ENCODE measurements around the gene KRTAP9-4.
"Not testable (repeated sequence)": the region's sequence is repeated elsewhere in the genome, so short reads cannot be mapped to it uniquely, and the experiment has no call there.

KRTAP9-4 gene

DNA sequence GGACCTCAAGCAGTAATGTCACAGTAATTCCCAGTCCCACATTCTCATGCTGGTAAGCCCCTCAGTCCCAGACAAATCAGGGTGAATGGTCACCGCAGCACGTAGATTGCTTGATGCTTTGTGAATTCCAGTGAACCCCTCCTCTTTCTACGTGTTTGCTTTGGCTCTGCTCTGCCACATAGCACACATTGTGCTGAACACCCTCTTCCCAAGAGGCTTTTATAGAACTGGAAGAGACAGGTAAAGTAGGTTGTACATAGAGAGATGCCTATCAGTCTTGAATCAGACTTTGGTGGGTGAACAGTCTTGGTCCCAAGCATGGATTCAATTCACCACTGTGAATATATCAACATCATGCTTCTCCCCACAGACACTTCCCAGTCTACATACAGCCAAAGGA lies 15.1 kb downstream of the KRTAP9-4 start:
- DNase-seq (ENCODE audit: low spot score): no peak

DNA sequence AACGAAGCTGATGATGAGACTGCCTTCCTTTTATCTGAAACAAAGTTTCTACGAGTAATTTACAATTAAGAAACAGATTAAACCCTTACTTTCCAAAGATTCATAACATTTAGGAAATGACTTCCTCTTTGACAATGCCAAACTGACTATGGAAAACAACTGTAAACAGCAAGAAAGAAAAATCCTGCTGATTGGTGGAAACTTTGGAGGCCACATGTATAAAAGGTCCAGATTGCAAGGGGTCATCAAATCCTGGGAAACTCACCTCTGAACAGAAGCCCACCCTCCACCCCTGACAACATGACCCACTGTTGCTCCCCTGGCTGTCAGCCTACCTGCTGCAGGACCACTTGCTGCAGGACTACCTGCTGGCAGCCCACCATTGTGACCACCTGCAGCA lies 15.6 kb downstream of the KRTAP9-4 start, which contains the start of gene KRTAP9-6:
TSS of gene KRTAP9-6 (plus strand) at position 301 of the 400 bp plus-strand sequence. CDS start at position 301, 0 bp downstream.
- DNase-seq (ENCODE audit: low spot score): no peak

DNA sequence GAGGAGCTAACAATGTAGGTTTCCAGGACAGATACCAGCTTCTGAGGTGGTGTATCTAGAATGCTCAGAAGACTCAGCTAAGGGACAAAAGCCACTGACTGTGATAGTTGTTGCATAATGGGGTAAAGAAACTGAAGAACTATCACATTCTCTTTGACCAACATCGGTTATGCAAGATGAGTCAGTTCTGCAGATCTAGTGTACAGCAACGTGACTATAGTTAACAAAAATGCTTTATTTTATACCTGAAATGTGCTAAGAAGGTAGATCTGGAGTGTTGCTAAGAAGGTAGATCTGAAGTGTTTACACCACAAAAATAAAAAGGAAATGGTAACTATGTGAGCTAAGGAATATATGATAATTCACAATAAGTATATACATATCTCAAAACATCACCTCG lies 18.2 kb downstream of the KRTAP9-4 start:
- DNase-seq (ENCODE audit: low spot score): no peak

DNA sequence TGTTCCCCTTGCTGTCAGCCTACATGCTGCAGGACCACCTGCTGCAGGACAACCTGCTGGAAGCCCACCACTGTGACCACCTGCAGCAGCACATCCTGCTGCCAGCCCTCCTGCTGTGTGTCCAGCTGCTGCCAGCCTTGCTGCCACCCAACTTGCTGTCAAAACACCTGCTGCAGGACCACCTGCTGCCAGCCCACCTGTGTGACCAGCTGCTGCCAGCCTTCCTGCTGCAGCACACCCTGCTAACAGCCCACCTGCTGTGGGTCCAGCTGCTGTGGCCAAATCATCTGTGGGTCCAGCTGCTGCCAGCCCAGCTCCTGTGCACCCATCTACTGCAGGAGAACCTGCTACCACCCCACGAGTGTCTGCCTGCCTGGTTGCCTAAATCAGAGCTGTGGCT lies 21.8 kb downstream of the KRTAP9-4 start:
- DNase-seq (ENCODE audit: low spot score): not testable (repeated sequence)

DNA sequence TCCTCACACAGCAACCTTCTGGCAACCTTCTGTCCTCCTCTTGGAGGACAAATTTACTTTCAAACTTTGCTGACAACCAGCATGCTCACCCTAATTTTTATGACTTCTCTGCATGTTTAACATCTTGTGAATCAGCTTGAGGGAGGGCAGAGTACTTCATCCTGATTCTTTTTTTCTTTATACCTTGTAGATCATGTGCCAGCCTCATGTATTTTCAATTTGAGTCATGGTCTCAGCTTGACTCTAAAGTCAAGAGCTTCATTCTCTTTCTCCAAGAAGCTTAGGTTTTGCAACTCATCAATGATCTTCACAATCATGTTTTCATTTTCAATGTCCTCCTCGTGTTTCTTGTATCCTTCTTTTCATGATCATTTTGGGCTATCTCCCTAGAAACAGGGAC lies 22.4 kb downstream of the KRTAP9-4 start:
- DNase-seq (ENCODE audit: low spot score): no peak

DNA sequence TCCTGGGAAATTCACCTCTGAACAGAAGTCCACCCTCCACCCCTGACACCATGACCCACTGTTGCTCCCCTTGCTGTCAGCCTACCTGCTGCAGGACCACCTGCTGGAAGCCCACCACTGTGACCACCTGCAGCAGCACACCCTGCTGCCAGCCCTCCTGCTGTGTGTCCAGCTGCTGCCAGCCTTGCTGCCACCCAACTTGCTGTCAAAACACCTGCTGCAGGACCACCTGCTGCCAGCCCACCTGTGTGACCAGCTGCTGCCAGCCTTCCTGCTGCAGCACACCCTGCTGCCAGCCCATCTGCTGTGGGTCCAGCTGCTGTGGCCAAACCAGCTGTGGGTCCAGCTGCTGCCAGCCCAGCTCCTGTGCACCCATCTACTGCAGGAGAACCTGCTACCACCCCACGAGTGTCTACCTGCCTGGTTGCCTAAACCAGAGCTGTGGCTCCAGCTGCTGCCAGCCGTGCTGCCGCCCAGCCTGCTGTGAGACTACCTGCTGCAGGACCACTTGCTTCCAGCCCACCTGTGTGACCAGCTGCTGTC lies 26.2 kb downstream of the KRTAP9-4 start, which contains the start of gene KRTAP9-7:
TSS of gene KRTAP9-7 (plus strand) at position 51 of the 543 bp plus-strand sequence. CDS start at position 51, 0 bp downstream.
- not testable (repeated sequence) for DNase-seq (ENCODE audit: low spot score)

DNA sequence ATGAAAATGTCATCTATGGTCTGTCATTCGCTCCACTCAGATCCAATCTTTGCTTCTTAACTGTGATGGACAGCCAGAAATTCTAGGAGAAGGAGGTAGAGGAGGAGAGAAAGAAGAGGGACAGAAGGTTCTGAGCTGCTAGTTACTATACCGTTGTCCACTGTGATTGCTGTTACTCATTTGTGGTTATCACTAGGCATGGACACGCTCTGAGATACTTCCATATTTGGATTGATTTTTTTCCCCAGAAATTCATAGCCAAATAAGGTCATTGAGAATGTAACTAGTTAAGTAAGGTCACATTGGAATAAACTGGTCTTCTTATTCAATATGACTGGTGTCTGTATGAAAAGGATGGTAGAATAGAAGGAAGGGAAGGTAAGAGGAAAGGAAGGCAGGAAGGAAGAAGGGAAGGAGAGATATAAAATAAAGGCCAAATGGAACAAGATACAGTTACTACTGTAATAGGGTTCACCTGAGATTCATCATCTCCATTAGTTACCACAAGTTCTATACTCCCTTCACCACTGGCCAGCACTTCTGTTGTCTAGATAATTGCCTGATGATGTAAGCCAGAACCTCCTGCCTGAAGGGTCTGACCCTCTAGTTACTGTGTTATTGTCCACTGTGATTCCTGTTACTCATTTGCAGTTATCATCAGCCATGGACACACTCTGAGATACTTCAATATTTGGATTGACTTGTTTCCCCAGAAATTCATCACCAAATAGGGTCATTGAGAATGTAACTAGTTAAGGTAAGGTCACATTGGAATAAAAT lies 28.9 kb downstream of the KRTAP9-4 start:
- no peak for DNase-seq (ENCODE audit: low spot score)

DNA sequence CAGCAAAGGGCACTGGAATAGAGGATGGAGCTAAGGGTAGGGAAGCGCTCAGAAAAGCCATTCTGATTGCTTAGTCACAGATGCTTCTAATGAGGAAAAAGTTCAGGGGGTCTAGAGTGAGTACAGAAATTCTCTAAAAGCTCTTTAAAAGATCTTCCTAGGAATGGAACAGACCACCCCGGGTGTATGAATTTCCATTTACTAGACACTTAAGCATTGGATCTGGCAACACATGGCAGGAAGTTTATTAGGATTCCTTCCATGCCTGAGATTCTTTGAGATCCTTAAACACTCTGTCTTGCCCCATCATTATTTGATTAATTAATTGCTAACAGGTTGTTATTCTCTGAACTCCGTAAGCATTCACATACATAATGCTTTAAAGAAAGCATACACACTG lies 34.6 kb downstream of the KRTAP9-4 start:
- DNase-seq (ENCODE audit: low spot score): no peak

DNA sequence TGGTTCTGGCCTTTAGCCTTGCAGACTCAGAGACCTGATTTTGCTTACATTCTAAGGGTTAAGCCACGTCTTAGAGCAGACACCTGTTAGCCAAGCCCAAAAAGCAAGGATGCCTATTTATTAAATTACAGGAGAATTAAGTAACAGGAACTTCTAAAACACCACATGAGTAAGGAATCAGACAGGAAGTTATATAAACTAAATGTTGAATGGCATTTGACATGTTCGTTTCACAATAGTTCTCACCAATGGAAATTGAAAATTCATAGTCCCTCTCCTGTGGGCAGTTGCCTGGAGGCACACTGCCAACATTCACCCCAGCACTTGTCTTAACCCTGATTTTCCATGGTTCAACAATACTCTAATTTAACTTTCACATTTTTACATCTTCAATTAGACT lies 35.1 kb downstream of the KRTAP9-4 start:
- DNase-seq (ENCODE audit: low spot score): no peak

DNA sequence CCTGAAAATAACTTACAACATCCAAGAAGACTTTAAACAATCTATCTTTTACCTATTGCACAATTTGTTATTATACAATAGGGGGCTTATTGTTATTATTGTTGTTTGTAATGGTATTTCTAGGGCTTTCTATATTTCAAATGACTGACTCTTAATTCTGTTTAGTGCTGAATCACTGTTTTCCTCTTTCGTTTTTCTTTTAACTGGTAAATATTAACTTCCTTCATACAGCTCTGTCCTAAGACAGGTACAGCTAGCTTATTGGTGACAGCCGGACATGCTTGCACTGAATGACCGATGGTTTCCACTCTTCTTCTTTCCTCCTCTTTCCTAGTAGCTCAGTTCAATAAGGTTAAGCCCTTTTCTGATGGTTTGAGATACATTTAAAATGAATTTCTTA lies 37.6 kb downstream of the KRTAP9-4 start:
- DNase-seq (ENCODE audit: low spot score): no peak

DNA sequence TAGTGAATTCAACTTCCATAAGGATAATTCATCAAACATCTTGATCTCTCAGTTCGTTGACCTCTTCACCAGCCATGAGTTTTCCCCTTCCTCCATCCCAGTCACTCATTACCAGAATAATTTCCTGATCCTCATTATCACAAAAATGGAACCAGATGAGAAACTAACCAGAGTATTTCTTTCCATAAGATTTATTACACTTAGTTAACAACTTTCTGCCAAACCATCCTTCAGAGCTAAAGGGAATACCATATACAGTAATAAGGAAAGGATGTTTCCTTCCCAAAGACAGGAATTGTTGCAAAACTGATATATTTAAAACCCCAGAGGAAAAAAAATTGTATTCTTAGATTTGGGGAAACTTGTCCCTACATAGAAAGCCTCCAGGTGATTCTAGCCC lies 44.5 kb downstream of the KRTAP9-4 start:
- no peak for DNase-seq (ENCODE audit: low spot score)

DNA sequence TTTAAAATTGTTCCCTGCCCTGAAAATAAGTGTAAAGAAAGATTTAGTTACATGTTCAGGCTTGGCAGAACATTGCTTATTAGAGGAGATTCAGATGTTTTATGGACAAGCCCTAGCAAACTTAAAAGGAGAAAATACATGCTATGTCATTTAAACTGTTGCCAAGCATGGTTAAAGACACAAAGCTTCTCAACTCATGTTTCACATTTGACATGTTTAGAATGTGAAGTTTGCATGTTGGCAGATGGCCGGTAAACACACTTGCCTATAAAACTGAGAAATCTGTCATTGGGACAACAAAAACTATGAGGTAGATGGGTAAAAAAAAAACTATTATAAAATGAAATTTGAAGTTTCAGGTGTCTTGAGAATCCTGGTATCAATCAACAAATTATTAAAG lies 47.4 kb downstream of the KRTAP9-4 start:
- no peak for DNase-seq (ENCODE audit: low spot score)

DNA sequence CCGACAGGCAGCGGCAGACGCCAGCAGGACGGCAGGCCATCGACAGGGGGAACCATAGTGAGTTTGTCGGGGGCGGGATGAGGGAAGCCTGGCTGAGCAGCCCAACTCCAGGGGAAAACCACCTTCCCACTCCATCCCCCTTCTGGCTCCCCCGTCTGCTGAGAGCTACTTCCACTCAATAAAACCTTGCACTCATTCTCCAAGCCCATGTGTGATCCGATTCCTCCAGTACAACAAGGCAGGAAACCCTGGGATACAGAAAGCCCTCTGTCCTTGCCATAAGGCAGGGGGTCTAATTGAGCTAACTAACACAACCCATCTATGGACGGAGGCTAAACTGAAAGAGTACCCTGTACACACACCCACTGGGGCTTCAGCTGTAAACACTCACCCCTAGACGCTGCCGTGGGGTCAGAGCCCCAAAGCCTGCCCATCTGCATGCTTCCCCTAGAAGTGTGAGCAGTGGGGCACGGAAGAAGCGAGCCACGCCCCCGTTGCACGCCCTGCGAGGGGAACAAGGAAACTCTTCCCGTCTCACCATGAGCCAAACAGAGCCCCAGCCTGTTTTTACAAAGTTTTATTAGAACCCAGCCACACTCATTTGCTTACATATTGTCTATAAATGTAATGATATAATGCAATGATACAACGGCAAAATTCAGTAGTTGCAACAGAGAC lies 49.1 kb downstream of the KRTAP9-4 start:
- no peak for DNase-seq (ENCODE audit: low spot score)
